C4-2B (cell line): Measurements from ENCODE around the gene COL8A2.

Experiments
- H3K27ac ChIP-seq: fragments of 450-650 bp; 2 replicates; pipeline ENCODE4 v1.5.1; 2017
- ZFX ChIP-seq: fragments of 450-650 bp; IDR thresholded peaks from 2 replicates; pipeline ENCODE4 v1.6.1; 2017
- TF ChIP-seq, protein P1 (sequence below): fragments of 450-650 bp; conservative IDR thresholded peaks from 2 replicates; pipeline ENCODE4 v1.5.1; 2017; ENCODE audit warnings: mild to moderate bottlenecking

Gene COL8A2

DNA sequence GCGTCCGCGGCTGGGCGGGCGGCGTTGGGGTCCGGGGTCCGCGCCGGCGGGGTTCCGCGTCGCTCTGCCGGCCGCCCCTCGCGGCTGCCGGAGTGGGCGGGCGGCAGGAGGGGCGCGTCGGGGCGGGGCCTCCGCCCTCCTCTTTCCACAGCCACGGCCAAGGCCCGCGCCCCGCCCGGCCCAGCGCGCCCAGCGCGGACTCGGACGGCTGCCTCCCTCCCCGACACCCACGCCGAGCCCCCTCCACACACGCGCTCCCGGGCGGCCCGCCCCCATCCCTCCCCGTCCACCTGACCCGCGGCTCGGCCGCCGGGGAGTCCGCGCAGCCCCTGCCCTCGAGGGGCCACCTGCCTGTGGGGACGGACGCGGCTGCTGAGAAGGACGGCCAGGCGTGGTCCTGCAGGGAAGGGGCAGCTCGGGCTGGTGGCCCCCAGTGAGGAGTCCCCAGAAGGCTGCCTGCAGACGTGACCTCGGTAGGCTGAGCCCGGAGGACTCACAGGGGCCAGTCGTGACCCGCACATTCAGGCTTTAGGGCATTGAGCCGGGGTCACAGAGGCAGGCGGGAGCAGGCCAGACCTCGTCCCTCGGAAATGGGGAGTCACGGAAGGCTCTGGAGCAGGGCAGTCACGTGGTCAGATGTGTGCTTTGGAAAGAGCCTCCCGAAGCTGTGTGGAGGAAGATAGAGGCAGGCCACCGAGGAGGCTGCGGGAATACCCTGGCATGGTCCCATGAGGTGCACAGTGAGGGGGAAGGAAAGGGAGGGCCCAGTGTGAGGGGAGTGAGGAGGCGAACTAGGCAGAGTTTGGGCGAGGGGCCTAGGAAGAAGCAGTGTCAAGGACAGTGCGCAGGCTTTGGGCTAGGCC, at the start of gene COL8A2:
Gene COL8A2 (minus strand): TSS at position 94 of the 863 bp plus-strand sequence. CDS start 24,980 bp downstream, outside the sequence.
- TF ChIP-seq, protein P1, sequence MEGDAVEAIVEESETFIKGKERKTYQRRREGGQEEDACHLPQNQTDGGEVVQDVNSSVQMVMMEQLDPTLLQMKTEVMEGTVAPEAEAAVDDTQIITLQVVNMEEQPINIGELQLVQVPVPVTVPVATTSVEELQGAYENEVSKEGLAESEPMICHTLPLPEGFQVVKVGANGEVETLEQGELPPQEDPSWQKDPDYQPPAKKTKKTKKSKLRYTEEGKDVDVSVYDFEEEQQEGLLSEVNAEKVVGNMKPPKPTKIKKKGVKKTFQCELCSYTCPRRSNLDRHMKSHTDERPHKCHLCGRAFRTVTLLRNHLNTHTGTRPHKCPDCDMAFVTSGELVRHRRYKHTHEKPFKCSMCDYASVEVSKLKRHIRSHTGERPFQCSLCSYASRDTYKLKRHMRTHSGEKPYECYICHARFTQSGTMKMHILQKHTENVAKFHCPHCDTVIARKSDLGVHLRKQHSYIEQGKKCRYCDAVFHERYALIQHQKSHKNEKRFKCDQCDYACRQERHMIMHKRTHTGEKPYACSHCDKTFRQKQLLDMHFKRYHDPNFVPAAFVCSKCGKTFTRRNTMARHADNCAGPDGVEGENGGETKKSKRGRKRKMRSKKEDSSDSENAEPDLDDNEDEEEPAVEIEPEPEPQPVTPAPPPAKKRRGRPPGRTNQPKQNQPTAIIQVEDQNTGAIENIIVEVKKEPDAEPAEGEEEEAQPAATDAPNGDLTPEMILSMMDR, result no peak
- TF ChIP-seq ZFX, result no peak
- H3K27ac ChIP-seq, result no peak within 1 kb of the TSS

DNA sequence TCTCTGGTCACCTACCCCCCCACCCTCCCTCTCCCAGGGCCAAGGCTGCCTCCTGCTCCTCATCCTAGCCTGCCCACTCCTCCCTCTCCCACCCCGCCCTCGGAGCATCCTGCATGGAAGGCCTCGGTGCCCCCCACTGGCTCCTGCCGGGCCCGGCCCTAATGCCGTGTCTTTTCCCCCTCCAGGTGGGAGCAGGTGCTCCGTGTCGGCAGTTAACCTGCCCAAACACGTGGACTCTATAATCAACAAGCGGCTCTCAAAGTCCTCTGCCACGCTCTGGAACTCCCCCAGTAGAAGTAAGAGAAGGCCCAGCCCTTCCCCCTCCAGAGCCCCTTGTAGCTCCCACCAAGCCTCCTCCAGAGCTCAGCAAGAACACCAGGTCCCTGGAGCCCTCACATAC, 49.7 kb upstream of the COL8A2 start:
- no peak overlapping the region for H3K27ac ChIP-seq
- TF ChIP-seq, protein P1, result no peak
- no peak for TF ChIP-seq ZFX

DNA sequence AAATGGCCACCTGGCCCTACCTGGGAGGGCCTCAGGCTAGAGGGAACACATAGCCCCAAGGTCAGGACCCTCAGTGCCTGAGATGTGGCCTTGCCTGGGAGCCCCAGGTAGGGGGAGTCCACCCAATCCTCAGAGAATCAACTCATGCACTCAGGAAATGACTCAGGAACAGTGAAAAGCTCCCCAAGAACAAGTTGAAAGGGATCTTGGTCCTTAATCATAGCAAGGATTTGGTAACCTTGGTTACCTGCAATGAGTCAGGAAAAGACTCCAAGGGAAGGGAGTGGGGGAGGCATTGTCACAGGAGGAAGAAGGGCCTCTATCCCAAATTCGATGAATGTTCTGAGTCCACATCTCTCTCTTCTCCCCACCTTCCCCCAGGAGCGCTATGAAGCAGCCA, 48.0 kb upstream of the COL8A2 start:
- no peak overlapping the region for H3K27ac ChIP-seq
- no peak for TF ChIP-seq ZFX
- TF ChIP-seq, protein P1, result no peak

DNA sequence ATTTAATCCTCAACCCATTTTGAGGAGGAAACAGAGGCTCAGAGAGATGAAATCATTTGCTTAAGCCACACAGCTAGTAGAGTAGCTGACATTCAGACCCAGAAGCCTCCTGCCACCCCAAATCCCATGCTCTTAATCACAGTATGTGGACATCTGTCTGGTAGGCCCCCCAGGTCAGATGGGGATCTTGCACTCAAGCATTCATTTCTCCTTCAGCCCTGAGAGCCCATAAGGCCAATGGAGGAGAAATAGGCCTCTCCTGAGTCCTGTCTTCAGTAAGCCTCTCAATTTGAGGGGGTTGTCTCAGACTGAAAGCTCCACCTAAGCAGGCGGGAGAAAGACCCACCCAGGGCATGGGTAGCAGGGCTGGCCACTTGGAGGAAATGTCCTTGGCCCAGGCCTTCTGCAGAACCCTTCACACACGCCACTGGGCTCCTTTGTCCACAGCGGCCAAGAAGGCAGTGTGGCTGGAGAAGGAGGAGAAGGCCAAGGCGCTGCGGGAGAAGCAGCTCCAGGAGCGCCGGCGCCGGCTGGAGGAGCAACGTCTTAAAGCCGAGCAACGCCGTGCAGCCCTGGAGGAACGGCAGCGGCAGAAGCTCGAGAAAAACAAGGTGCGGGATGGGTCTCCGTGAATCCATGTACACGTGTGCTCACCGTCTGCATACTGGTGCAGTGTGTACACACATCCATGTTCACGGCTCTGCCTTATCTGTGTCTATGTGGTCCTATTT, 47.2 kb upstream of the COL8A2 start:
- H3K27ac ChIP-seq, result no peak overlapping the region
- TF ChIP-seq, protein P1, result no peak
- no peak for TF ChIP-seq ZFX

DNA sequence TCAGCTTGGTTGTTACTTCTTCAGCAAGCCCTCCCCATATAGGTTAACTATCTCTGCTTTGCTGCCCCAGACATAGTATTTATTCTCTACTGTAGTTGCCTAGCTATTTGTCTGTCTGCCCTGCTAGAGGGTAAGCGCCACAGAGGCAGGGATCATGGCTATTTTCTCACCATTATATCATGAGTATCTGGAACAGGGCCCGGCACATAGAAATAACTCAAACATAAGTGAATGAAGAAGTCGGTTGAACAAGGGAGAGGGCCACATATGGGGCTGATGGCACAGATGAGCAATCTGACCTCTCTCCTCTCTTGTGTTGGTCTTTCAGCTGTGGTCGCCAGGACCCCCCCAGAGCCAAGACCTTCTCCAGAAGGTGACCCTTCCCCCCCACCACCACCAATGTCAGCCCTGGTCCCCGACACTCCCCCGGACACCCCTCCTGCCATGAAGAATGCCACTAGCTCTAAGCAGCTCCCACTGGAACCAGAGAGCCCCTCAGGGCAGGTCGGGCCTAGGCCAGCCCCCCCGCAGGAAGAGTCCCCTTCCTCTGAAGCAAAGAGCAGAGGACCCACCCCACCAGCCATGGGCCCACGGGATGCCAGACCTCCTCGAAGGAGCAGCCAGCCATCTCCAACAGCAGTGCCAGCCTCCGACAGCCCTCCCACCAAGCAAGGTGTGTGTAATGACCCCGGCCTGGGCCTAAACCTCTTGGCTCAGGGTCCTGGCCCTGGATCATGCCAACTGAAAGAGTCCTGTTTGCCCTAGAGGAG, 45.8 kb upstream of the COL8A2 start:
- no peak overlapping the region for H3K27ac ChIP-seq
- TF ChIP-seq ZFX, result no peak
- TF ChIP-seq, protein P1, result no peak

DNA sequence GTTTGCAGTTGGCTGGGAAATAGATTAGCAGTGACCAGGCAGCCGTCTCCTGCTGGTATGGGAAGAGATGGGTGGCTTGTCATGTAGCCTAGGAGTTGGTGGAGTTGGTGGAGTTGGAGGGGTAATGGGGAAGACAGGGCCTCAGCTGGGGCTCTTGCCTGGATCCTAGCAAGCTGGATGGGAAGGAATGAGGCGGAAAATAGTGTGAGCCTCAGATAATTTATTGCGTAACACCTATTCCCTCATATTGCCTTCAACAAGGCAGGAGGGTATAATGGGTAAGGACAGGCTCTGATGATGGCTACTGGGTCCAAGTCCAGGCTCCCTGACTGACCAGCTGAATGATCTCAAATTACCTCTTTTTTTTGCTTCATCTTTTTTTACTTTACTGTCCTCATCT, 43.5 kb upstream of the COL8A2 start:
- H3K27ac ChIP-seq, result no peak overlapping the region
- TF ChIP-seq, protein P1, result no peak
- TF ChIP-seq ZFX, result no peak
